IMR-90 (cell line): ENCODE results near the gene AFG1L. TPM values are rescaled to one million over a fixed set of nuclear protein-coding genes. Genes with fewer than 3 reads are reported as not detected.

Experiments used
- ATAC-seq: fragments of 200-7000 bp; cut with Tn5 transposase; 2 replicates; pipeline ENCODE4 v1.9.1; 2020; ENCODE audit warnings: low read depth, mild to moderate bottlenecking, moderate library complexity
- BruUV-seq: library from RNA; stranded (reverse); fragments of 400-500 nt; replicated peaks from 2 replicates; lab custom pipeline; 2021; lab: Mats Ljungman, UMichigan
- CTCF ChIA-PET: fragments of 300-600 bp; formaldehyde crosslinking; extraction: SDS; loops from one replicate; lab custom pipeline; 2021; ENCODE audit warnings: antibody characterized with exemption; lab: Yijun Ruan, JAX
- POLR2A ChIA-PET: fragments of 300-600 bp; sonication (Branson Sonifier 250); formaldehyde crosslinking; loops from one replicate; lab custom pipeline; 2022; ENCODE audit warnings: antibody characterized with exemption; ENCODE audit not compliant: unreplicated experiment; lab: Charles Lee
- DNase-seq: peaks from one replicate; pipeline ENCODE4 v3.0.0; 2013
- H2AFZ ChIP-seq: replicated peaks from 2 replicates; pipeline ENCODE3; 2013; ENCODE audit warnings: low read length, mild to moderate bottlenecking; ENCODE audit not compliant: poor library complexity
- H2AK5ac ChIP-seq: 2 replicates; pipeline ENCODE4 v1.6.1; 2013; ENCODE audit warnings: low read depth, low read length, inconsistent platforms
- H2AK9ac ChIP-seq: replicated peaks from 2 replicates; pipeline ENCODE3; 2013; ENCODE audit warnings: mild to moderate bottlenecking, low read depth, low read length, moderate library complexity; ENCODE audit not compliant: poor library complexity
- H2BK120ac ChIP-seq: 2 replicates; pipeline ENCODE4 v1.6.1; 2013; ENCODE audit warnings: low read depth, low read length, inconsistent platforms
- H2BK15ac ChIP-seq: 3 replicates; pipeline ENCODE4 v1.6.1; 2013; ENCODE audit warnings: low read depth, low read length, inconsistent platforms
- H2BK20ac ChIP-seq: 2 replicates; pipeline ENCODE4 v1.6.1; 2013; ENCODE audit warnings: low read depth, mild to moderate bottlenecking, inconsistent platforms, low read length, moderate library complexity
- H2BK5ac ChIP-seq: 2 replicates; pipeline ENCODE4 v1.6.1; 2013; ENCODE audit warnings: mild to moderate bottlenecking, low read depth, low read length, inconsistent platforms; ENCODE audit not compliant: poor library complexity, severe bottlenecking
- H3K14ac ChIP-seq: replicated peaks from 2 replicates; pipeline ENCODE4 v1.6.1; 2013; ENCODE audit warnings: low read depth, low read length, inconsistent platforms
- H3K18ac ChIP-seq: 2 replicates; pipeline ENCODE4 v1.6.1; 2013; ENCODE audit warnings: low read depth, low read length, control low read depth
- H3K23ac ChIP-seq: 2 replicates; pipeline ENCODE4 v1.6.1; 2013; ENCODE audit warnings: low read depth, low read length, inconsistent platforms
- H3K27ac ChIP-seq: 2 replicates; pipeline ENCODE4 v1.5.1; 2013; ENCODE audit warnings: mild to moderate bottlenecking, control low read depth, low read length; ENCODE audit not compliant: insufficient read depth
- H3K27me3 ChIP-seq: 2 replicates; pipeline ENCODE4 v1.6.1; 2013; ENCODE audit warnings: low read length; ENCODE audit not compliant: control insufficient read depth, insufficient read depth
- H3K36me3 ChIP-seq: 2 replicates; pipeline ENCODE4 v1.6.1; 2013; ENCODE audit warnings: low read length, mixed read lengths; ENCODE audit not compliant: control insufficient read depth, insufficient read depth
- H3K4ac ChIP-seq: 2 replicates; pipeline ENCODE4 v1.6.1; 2013; ENCODE audit warnings: low read depth, low read length, inconsistent platforms
- H3K4me1 ChIP-seq: 2 replicates; pipeline ENCODE4 v1.6.1; 2013; ENCODE audit warnings: low read length, mixed read lengths; ENCODE audit not compliant: control insufficient read depth, insufficient read depth
- H3K4me2 ChIP-seq: 2 replicates; pipeline ENCODE4 v1.6.1; 2013; ENCODE audit warnings: low read depth, mild to moderate bottlenecking, control low read depth, low read length, moderate library complexity
- H3K4me3 ChIP-seq: 2 replicates; pipeline ENCODE4 v1.5.1; 2013; ENCODE audit warnings: low read depth, mild to moderate bottlenecking, control low read depth, low read length, moderate library complexity; ENCODE audit not compliant: insufficient read depth
- H3K56ac ChIP-seq: 2 replicates; pipeline ENCODE4 v1.6.1; 2013; ENCODE audit warnings: low read length, inconsistent platforms; ENCODE audit not compliant: insufficient read depth; ENCODE audit errors: extremely low read depth
- H3K79me1 ChIP-seq, 2 experiments: 2 replicates each; pipeline ENCODE4 v1.6.1; 2013; ENCODE audit warnings: low read length in 2 of 2, inconsistent platforms in 1 of 2, low read depth in 1 of 2
- H3K9ac ChIP-seq: 2 replicates; pipeline ENCODE4 v1.6.1; 2013; ENCODE audit warnings: low read depth, low read length, control low read depth
- H3K9me1 ChIP-seq: 2 replicates; pipeline ENCODE4 v1.6.1; 2013; ENCODE audit warnings: low read length, inconsistent platforms; ENCODE audit not compliant: insufficient read depth
- H3K9me3 ChIP-seq: 2 replicates; pipeline ENCODE4 v1.6.1; 2013; ENCODE audit warnings: low read length; ENCODE audit not compliant: control insufficient read depth, insufficient read depth
- H4K20me1 ChIP-seq: 2 replicates; pipeline ENCODE4 v1.6.1; 2013; ENCODE audit warnings: low read length, inconsistent platforms; ENCODE audit not compliant: insufficient read depth
- H4K5ac ChIP-seq: 2 replicates; pipeline ENCODE4 v1.6.1; 2013; ENCODE audit warnings: mild to moderate bottlenecking, low read depth, low read length, control low read depth
- H4K8ac ChIP-seq, 2 experiments: 2 replicates each; pipeline ENCODE4 v1.6.1; 2013; ENCODE audit warnings: low read depth in 2 of 2, low read length in 2 of 2, control low read depth in 1 of 2, inconsistent platforms in 1 of 2
- H4K91ac ChIP-seq: 2 replicates; pipeline ENCODE4 v1.6.1; 2013; ENCODE audit warnings: low read depth, low read length, inconsistent platforms; ENCODE audit not compliant: insufficient read depth
- BHLHE40 ChIP-seq: fragments of 150-350 bp; IDR thresholded peaks from 2 replicates; pipeline ENCODE4 v1.6.1; 2016; ENCODE audit warnings: mild to moderate bottlenecking, low read depth, low read length
- CEBPB ChIP-seq: IDR thresholded peaks from 2 replicates; pipeline ENCODE4 v1.6.1; 2012; ENCODE audit warnings: low read depth, low read length, improper control_type of control experiment
- CHD1 ChIP-seq: IDR thresholded peaks from 2 replicates; pipeline ENCODE4 v1.6.1; 2012; ENCODE audit warnings: low read depth, low read length, improper control_type of control experiment
- CTCF ChIP-seq: conservative IDR thresholded peaks from 2 replicates; pipeline ENCODE4 v1.5.1; 2012; ENCODE audit warnings: mild to moderate bottlenecking, low read depth, low read length, improper control_type of control experiment
- ELK1 ChIP-seq: fragments of 150-350 bp; IDR thresholded peaks from 2 replicates; pipeline ENCODE4 v1.6.1; 2016; ENCODE audit warnings: low read depth, mild to moderate bottlenecking, low read length, moderate library complexity, borderline replicate concordance
- FOS ChIP-seq: fragments of 150-350 bp; IDR thresholded peaks from 2 replicates; pipeline ENCODE4 v1.6.1; 2016; ENCODE audit warnings: low read depth, low read length
- MAFK ChIP-seq: IDR thresholded peaks from 2 replicates; pipeline ENCODE4 v1.6.1; 2012; ENCODE audit warnings: low read depth, low read length, improper control_type of control experiment
- MAZ ChIP-seq: IDR thresholded peaks from 2 replicates; pipeline ENCODE4 v1.6.1; 2012; ENCODE audit warnings: low read depth, mild to moderate bottlenecking, low read length, improper control_type of control experiment, moderate library complexity, borderline replicate concordance
- MXI1 ChIP-seq: IDR thresholded peaks from 2 replicates; pipeline ENCODE4 v1.6.1; 2012; ENCODE audit warnings: low read depth, mild to moderate bottlenecking, low read length, moderate library complexity, borderline replicate concordance
- NFE2L2 ChIP-seq: fragments of 150-350 bp; IDR thresholded peaks from 2 replicates; pipeline ENCODE4 v1.6.1; 2016; ENCODE audit warnings: low read depth, mild to moderate bottlenecking, low read length
- POLR2A ChIP-seq: IDR thresholded peaks from 2 replicates; pipeline ENCODE4 v1.6.1; 2012; ENCODE audit warnings: mild to moderate bottlenecking, low read depth, low read length
- RAD21 ChIP-seq: IDR thresholded peaks from 2 replicates; pipeline ENCODE4 v1.6.1; 2012; ENCODE audit warnings: low read length, improper control_type of control experiment
- RCOR1 ChIP-seq: IDR thresholded peaks from 2 replicates; pipeline ENCODE4 v1.6.1; 2012; ENCODE audit warnings: mild to moderate bottlenecking, low read length, improper control_type of control experiment; ENCODE audit not compliant: insufficient replicate concordance
- RFX5 ChIP-seq: IDR thresholded peaks from 2 replicates; pipeline ENCODE4 v1.8.0; 2012; ENCODE audit warnings: low read depth, mild to moderate bottlenecking, low read length, moderate library complexity
- SMC3 ChIP-seq: fragments of 150-350 bp; IDR thresholded peaks from 2 replicates; pipeline ENCODE4 v1.6.1; 2016; ENCODE audit warnings: low read depth, mild to moderate bottlenecking, antibody characterized with exemption, low read length, moderate library complexity
- USF2 ChIP-seq: fragments of 150-350 bp; IDR thresholded peaks from 2 replicates; pipeline ENCODE4 v1.6.1; 2017; ENCODE audit warnings: mild to moderate bottlenecking, antibody characterized with exemption, low read length, low read depth
- WGBS, 2 experiments: methylation state at CpG; one replicate each; pipeline versions ENCODE4 v1.1.5 to v1.1.7; 2013; ENCODE audit warnings: missing lambda C conversion rate in 2 of 2; ENCODE audit not compliant: insufficient read length in 1 of 2; ENCODE audit errors: extremely low coverage in 2 of 2; 5-methylcytosine and 5-hydroxymethylcytosine counted together
- dilution Hi-C: fragments of 300-500 bp; cut with HindIII; formaldehyde crosslinking; loops from one replicate; pipeline ENCODE4 v1.14.3; 2018; ENCODE audit warnings: low sequenced_read_pairs; ENCODE audit not compliant: unreplicated experiment
- in situ Hi-C: fragments of 300-500 bp; cut with MboI; formaldehyde crosslinking; loops from 3 replicates; pipeline ENCODE4 v1.14.3; 2019; ENCODE audit warnings: low sequenced_read_pairs, inconsistent platforms, mixed read lengths
- intact Hi-C: fragments of 100-400 bp; cut with micrococcal nuclease; formaldehyde crosslinking; loops from 2 replicates; pipeline ENCODE4 v1.10.0; 2022
- polyA plus RNA-seq, 3 experiments: library from polyadenylated mRNA; depleted of rRNA; stranded (reverse); fragments of >200 nt; gene quantifications; 2 replicates each; pipeline ENCODE4 v1.2.3, GENCODE V29; 2012; ENCODE audit warnings: low replicate concordance in 1 of 3
- total RNA-seq: library from RNA; depleted of rRNA; stranded (reverse); fragments of >200 nt; gene quantifications from 2 replicates; pipeline ENCODE4 v1.2.3, GENCODE V29; 2012

Gene AFG1L
- total and polyA plus RNA-seq, 2 of the 4 experiments (the other 2 are of a cell fraction): 1.0 to 2.0 TPM

- no TSS peak for BruUV-seq
- DNase-seq (no peak), ATAC-seq (no peak)
- intact Hi-C loops (no loop called here), dilution Hi-C loops (no loop called here), in situ Hi-C loops (no loop called here)
- Histone ChIP-seq H3K4ac (no peak overlapping the region), H4K8ac (no peak overlapping the region), H3K27me3 (peaks cover 2% of the 10 kb centered on the region; the same call in 1 of the 2 replicates), H3K36me3 (no peaks in the 10 kb centered on the region), H4K5ac (no peak overlapping the region), H3K4me2 (no peak overlapping the region), H3K14ac (no peak overlapping the region), H3K4me1 (no peaks in the 10 kb centered on the region), H3K9me1 (no peaks in the 10 kb centered on the region), H4K91ac (no peak overlapping the region), H3K79me1 (no peaks in the 10 kb centered on the region), H2AFZ (no peak overlapping the region), H2AK5ac (no peak overlapping the region), H3K9me3 (no peaks in the 10 kb centered on the region), H3K18ac (no peak overlapping the region), H2BK5ac (no peak overlapping the region), H3K27ac (no peak overlapping the region), H3K23ac (no peak overlapping the region), H2BK15ac (no peak overlapping the region), H4K20me1 (no peaks in the 10 kb centered on the region), H2AK9ac (no peak overlapping the region), H3K9ac (no peak overlapping the region), H3K4me3 (no peak overlapping the region), H3K56ac (no peak overlapping the region), H2BK20ac (no peak overlapping the region), H2BK120ac (no peak overlapping the region)
- no peak for TF ChIP-seq MXI1
- TF ChIP-seq ELK1: no peak
- no peak for TF ChIP-seq RAD21
- no peak for TF ChIP-seq FOS
- TF ChIP-seq MAZ: no peak
- TF ChIP-seq CTCF: no peak
- TF ChIP-seq MAFK: no peak
- TF ChIP-seq BHLHE40: no peak
- TF ChIP-seq POLR2A: no peak
- no peak for TF ChIP-seq RFX5
- no peak for TF ChIP-seq RCOR1
- TF ChIP-seq SMC3: no peak
- TF ChIP-seq CEBPB: no peak
- no peak for TF ChIP-seq USF2
- TF ChIP-seq NFE2L2: no peak
- no peak for TF ChIP-seq CHD1
- CTCF ChIA-PET: no interaction called here
- WGBS, 2 experiments: no CpG with 5 or more reads among the region's 2 CpGs
- POLR2A ChIA-PET: interaction anchor here (0.6 kb wide), 1 partner anchor 175 kb away, joined by 7 read pairs; no protein-coding TSS in a partner anchor
Measured at GRCh38 chr6:108473197-108473596, 178.3 kb downstream of the AFG1L start.
